GM12873 (cell line): ENCODE measurements around the gene HTR4.

Experiments used
- CTCF ChIP-seq: IDR thresholded peaks from 2 replicates; pipeline ENCODE4 v1.5.1; 2012; ENCODE audit warnings: low read depth, mild to moderate bottlenecking, moderate library complexity, low read length, control low read depth; ENCODE audit not compliant: insufficient read depth; ENCODE audit errors: missing control alignments

The HTR4 gene

GRCh38 chr5:148574167-148574566 is 80.2 kb downstream of the HTR4 start:
- TF ChIP-seq CTCF, result no peak

GRCh38 chr5:148573374-148573773 is 81.0 kb downstream of the HTR4 start:
- no peak for TF ChIP-seq CTCF

- TF ChIP-seq CTCF, result no peak
Measured at GRCh38 chr5:148569948-148570347, 84.4 kb downstream of the HTR4 start.

GRCh38 chr5:148565148-148565547 is 89.2 kb downstream of the HTR4 start:
- TF ChIP-seq CTCF, result no peak

- no peak for TF ChIP-seq CTCF
Measured at GRCh38 chr5:148563021-148563420, 91.3 kb downstream of the HTR4 start.

GRCh38 chr5:148561801-148562311 is 92.5 kb downstream of the HTR4 start:
- TF ChIP-seq CTCF, result no peak

- no peak for TF ChIP-seq CTCF
Measured at GRCh38 chr5:148559461-148559860, 94.9 kb downstream of the HTR4 start.
